GM19351 (cell line): ENCODE data around the gene GOLT1A.

Experiments
- ATAC-seq: cut with Tn5 transposase; IDR thresholded peaks from one replicate; pipeline ENCODE4 v1.9.1; 2021; ENCODE audit warnings: mild to moderate bottlenecking, moderate library complexity; ENCODE audit not compliant: unreplicated experiment

GOLT1A gene, protein sequence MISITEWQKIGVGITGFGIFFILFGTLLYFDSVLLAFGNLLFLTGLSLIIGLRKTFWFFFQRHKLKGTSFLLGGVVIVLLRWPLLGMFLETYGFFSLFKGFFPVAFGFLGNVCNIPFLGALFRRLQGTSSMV

DNA sequence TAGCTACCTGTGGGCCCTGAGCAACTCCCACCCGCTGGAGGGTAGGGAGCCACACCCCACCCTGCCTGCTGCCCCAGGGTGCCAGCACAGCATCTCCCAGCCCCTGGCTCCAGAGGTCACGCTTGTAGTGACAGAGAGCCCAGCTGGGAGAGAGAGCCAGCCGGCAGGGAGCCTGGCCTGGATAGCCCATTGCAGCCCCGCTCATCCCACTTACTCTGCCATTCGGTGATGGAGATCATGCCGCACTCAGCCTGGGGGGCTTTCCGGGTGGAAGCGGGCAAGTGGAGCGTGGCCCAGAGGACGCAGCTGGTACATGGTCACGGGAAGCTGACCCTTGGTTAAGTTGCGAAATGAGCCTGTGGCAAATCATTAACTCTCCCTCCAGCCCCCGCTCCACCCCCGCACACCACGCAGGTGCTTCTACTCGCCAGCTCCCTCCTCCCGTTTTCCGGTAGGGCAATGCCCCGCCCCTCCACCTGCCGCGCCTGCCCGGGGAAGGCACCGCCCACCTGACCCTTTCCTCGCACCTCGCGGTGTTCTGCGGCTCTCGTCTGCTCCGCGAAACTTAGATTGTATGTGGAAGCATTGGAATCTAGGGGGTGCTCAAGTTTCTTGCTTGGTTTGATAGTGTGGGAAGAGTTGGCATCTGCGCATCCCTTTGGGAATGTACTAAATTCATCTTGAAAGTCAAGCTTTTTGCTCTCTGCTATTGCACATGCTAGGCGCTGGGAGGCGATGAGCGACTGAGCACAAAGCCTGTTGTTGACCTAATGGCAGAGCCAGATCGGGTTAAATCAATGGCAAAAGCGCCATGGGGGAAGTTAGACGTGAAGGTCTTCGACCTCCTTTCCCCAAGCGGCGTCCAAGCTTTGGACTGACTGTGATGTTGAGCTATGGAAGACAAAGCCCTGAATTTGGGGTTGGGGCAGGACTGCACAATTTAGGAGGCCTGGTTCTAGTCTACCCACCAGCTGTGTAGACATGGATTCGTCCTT, at the start of gene GOLT1A:
Gene GOLT1A (minus strand): TSS at position 321 of the 995 bp plus-strand sequence. CDS start 82 bp downstream, at position 239.
- ATAC-seq: no peak

DNA sequence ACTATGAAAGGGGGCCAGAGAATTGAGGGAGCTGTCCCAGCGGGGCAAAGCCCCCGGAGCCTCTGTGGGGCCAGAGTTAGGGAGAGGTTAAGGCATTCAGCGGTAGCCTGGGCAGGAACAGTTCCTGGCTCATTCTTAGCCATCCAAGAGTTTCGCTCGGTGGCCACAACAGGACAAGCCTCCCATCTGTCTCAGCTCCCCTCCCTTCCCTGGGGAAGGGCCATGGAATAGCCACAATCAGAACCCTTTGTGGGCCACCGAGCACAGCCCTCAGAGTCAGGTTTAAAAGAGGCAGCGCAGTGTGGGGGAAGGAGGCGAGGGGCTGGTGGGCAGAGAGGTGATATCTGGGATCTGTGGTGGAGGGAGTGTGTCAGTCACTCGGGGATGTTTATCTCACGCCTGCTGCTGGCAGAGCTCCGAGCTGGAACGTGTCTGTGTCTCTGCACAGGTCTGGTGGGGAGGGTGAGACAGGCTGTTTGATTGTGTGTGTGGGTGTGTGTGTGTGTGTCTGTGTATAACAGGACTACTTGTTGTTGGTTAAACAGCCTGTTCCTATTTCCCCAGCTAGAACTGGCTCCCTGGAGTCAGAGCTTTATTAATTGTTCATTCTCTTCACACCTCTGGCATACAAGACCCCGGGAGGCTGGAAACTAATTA, 49.6 kb upstream of the GOLT1A start:
- ATAC-seq: no peak

DNA sequence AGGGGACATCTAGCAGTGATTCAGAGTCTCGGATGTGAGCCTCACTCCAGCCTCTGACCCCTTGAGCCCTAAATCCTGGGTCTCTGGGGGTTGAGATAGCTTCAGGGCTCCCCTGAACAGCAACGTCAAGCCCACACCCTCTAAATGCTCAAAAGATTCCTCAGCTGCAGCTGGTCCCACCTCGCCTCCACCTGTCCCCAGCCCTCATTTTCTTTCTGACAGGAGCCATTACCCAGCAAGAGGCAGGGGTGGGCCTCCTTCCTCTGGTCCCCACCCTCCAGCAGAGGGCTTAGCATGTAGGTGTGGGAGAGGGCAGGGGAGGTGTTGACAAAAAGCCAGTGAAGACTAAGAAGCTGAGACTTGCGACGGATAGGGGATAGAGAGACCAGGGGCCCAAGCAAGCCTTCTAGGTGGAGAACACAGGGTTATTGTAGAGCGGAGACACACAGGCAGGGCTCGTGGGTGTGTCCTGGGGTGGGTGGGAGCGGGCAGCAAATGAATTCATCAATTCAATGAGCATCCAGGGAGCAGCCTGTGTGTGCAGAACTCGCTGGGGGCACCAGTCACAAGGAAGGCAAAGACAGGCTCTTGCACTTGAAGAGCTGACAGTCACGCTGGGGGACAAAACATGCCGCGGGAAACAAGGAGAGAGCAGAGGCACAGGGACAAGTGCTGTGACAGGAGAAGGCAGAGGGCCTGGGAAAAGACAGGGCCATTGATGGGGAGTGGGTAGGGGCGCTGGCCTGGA, 48.9 kb upstream of the GOLT1A start:
- ATAC-seq: no peak

DNA sequence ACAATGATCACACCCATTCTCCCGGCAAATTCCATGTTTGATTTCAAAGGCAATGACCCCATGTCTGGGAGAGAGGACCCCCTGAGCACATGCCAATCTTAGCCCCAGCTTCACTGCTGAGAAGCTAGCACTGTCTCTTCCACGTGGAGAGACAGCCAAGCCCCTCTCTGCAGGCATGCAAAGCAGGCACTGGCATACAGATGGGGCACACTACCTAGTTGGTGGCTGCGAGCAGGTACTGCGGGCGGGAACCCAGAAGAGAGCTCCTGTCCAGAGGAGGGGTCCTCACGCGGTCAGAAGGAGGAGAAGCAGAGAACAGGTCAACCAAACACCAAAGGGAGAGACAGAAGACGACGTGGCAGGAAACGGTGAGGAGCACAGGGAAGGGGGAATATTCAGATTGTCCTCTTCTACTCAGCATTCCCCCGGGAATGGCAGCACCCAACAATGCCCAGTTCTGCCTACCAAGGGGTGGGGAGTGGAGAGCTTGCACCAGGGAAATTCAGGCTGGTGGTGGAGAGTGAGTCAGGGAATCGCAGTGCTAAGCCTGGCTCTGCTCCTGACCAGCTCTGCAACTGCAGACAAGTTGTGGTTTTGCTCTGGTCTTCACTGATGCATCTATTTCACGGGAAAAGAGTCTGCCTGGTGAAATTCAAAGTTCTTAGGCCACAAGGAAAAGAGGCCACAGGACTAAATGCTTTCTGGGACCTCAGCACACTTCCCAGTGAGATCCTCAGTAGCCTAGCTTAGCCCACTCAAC, 48.1 kb upstream of the GOLT1A start:
- no peak for ATAC-seq

DNA sequence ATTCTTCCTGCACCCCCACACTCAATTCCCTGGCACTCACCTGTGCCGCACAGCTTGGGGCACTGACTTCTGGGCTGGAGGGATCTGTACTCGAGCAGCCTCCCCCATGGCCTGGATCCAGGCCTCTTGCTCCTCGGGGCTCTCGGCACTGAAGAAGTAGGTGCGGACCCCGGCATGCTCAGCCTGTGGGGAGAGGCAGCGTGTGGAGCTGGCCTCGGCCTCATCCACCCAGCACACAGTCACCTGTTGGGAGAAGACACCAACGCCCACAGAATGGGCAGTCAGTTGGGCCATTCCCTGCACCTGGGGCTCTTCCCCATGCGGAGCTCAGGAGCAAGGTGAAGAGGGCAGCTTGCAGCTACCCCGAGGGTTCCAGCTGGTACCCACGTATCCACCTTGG, 47.5 kb upstream of the GOLT1A start:
- ATAC-seq: no peak

DNA sequence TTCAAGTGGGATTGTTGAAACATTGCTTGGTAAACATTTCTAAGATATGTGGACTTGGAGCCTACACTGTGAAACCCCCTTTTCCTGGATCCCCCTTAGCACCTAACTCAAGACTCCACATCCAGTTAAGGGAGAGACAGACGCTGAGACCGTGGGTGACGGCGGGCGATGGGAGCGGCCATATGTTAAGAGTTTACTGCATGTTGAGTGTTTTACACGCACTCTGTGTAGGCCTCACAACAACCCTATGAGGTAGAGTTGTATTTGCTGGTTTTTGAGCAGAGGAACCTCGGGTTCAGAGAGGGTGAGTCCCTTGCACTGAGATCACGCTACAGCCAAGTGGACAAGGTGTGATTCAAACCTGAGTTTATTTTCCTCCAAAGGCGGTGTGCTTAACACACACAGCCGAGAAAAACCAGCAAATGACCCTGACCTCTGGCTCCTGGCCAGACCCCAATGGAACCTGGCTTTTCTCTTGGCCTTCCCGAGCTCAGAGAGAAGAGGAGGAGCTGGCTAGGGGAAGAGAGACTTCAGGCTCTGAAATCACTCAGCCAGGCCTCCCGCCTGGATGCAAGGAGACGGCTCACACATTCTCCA, 46.9 kb upstream of the GOLT1A start:
- no peak for ATAC-seq

DNA sequence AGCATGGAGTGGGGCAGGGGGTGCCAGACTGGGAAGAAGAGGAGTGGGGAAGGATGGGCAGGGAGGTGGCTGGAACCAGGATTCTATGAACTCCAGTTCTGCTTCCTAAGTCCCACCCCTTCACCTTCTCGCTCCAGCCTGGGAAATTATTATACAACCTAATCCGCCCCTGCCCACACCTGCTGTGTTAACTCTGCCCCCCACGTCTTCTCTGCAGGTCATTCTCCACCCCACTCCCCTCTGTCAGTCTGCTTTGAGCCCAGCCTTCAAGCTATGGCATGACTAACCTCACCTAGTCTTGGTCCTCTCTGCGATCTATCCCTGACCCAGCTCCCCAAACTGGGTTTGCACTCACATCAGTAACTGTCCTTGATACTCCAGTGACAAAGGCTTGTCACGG, 46.0 kb upstream of the GOLT1A start:
- ATAC-seq: no peak

DNA sequence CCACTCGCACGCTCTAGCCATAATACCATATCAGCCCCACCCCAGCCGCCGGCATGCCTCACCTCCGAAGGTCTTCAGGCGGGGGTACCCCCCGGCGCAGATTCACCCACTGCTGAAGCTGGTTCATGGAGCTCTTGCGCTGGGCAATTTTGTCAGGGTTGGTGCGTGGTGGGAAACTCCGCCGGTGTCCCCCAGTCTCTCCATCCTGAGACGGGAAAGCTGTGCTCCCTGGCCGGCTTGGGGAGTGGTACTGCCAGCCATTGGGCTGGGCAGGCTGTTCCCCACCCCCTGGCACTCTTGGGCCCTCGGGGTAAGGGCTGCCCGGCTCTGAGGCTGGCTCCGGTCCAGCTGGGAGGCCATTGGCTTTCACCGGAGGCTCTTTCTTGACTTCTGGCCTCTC, 45.4 kb upstream of the GOLT1A start:
- ATAC-seq: no peak

DNA sequence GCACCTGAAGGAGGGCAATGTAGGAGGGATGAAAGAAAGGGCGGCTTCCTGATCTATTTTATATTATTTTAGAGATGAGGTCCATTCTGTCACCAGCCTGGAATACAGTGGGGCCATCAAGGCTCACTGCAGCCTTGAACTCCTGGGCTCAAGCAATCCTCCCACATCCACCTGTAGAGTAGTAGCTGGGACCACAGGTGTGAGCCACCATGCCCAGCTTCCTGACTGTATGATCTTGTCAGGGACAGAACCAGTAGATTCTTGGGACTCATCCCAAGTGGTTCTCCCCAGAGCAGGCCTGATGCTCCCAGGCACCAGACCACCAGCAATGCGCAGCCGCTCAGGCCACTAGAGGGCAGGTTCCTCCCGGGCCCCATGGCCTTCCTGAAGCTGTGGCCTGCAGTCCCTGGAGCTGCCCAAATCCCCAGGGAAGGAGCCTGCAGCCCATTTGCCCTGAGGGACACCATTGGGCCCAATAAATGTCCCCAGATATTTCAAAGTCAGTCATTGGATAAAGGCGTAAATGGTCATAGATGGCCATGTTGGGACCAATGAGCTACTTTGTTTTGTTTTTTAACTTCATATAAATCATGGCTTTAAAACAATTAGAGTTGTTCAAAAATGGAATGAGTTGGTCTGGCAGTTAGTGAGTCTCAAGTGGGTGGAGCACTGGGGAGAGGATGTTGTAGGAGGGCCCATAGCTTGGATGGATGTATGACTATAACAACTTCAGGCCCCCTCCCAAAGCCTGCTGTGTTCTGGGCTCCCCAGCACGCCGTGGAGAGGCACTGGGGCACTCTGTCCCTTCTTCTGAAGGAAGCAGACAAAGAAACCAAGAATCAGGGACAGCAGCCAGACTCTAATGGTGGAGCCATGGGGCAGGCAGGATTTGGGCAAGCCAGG, 44.7 kb upstream of the GOLT1A start:
- ATAC-seq: no peak

DNA sequence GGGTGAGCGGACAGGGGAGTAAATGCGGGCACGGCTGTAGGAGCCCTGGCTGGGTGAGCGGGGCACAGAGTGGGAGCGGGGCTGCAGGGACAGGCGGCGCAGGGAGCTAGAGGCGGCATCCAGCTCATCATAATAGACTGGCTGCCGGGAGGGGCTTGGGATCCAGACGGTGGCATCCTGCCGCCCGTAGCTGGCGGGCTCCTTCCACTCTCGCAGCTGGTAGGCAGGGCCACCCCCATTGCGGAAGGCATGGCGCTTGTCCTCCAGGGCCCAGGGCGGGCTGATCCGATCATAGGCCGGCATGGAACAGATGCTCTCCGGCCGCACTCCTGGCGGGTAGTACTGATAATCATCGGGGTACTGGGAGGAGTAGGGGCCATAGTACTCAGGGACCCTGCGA, 43.7 kb upstream of the GOLT1A start:
- ATAC-seq: no peak

DNA sequence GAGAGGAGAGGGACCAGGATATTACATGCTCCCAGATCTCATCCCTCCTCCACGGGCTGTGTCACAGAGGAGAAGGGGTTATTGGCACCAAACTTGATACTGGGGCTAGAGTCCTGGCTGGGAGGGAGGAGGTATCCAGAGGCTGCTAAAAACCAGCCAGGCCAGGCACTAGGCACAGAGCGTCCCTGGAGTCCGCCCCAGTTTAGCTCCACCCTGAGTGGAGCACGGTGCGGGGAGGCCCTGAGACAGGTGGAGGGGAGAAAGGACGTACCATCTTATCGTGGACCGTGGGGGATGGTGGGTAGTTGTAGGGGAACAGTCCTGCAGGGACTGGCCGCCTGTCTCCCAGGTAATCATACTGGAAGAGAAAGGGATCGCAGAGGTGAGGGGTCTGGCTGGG, 42.7 kb upstream of the GOLT1A start:
- ATAC-seq: no peak

DNA sequence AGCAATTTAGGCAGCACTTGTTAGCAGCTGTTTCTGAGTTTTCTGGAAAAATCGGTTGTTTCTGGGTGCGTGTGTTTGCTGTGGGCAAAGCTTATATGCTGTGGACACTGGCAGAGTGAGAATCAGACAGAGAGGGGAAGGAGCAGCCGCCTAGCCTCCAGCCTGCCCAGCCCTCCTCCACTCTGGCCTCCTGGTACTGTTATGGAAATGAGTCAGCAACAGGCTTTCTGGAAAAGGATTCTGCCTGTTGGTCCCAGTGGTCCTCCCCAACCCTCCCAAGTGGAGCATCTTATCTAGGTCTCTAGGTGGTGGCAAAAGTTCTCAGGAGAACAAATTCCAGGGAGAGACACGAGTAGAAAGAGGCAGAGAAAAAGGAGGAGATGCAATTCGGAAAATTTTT, 42.2 kb upstream of the GOLT1A start:
- no peak for ATAC-seq

DNA sequence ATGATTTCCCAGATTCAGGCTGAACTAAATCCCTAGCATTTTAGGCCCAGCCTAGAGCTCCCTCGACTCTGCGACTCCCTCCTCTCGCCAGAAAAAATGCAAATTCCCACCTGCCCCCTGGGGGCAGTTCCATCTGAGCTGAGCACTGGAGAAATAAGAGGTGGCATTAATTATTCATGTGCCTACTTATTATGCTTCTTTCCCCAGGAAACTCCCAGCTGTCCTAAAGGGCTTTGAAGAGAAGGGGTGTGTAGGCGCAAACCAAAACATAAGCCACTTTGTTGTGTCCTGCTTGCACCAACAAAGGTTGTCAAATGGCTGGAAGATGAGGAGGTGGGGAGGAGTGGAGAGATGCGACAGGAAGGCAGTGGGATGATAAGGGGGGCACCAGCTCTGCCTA, 41.4 kb upstream of the GOLT1A start:
- no peak for ATAC-seq

DNA sequence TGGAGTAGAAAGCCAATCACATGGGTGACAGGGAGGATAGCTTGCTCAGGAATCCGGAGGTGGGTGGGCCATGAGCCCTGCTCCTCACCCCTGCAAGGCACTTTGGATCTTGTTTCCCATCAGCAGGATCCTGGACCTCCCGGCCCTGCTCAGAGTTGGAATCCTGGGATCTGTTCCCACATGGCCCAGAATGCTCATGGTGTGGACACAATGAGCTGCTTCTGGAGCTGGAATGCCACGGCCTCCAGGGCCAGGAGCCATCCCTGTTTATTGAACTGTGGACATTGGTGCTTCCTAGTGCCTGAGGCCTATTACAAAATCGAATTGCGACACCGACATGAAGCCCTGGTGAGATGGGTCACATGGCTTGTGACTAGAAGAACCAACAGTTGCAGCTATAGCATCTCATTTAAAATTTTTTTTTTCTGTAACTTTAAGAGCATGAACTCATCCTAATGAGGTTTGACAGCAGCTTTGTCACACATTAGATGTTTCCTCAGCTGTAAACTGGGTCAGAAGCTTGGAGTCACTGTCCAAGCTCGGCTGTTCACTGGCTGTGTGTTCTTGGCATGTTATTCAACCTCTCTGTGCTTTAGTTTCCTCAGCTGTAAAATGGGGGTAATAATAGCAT, 40.4 kb upstream of the GOLT1A start:
- no peak for ATAC-seq

DNA sequence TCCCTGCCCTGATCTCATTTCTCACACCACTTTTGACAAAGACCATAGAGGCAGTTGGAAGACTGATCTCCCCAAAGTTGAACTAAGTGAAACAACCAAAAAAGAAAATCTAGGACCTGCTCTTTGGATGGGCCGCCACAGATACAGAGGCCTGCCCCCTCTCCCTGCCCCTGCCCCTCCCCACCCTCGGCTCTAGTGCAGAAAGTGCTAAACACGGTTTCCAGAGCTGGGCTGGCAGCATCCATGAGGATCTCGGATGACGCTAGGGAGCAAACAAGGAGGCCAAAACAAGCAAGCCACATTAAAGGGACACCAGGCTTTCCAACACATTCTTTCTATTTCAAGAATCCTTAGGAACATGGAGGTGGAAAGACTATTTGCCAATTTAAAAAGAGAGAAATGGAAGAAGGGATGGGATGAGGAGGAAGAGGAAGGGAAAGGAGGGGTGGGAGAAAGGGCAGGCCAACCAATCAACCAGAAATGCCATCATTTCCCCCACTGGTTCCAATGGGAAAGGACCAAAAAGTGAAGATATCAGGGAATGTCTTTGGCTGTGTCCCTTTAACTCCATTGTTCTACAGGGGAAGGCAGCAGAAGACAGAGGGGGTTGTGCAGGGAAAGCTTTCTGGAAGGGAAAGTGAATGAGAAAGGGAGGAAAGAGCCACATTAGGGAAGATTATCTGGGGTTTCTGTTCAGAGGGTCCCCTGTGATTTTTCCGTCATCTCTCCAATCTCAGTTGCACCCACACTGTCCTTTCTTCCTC, 38.3 kb upstream of the GOLT1A start:
- ATAC-seq: no peak

DNA sequence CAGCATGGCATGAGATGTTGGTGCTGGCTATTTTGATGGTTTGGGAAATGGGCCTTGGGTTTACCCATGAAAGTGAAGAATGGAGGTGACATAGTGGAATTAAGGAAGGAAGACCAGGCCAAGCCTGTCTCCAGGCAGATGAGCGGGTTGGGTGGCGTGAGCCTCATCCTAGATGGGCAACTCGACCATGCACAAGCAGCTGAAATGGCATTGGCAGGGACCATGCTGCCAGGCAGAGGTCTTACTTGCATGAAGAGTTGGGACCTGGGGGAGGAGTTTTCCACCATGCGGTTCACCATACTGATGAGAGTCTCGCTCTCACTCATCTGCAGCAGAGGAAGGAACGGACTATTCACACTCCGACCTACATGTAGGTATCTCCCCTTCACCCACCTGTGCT, 37.5 kb upstream of the GOLT1A start:
- ATAC-seq: no peak

DNA sequence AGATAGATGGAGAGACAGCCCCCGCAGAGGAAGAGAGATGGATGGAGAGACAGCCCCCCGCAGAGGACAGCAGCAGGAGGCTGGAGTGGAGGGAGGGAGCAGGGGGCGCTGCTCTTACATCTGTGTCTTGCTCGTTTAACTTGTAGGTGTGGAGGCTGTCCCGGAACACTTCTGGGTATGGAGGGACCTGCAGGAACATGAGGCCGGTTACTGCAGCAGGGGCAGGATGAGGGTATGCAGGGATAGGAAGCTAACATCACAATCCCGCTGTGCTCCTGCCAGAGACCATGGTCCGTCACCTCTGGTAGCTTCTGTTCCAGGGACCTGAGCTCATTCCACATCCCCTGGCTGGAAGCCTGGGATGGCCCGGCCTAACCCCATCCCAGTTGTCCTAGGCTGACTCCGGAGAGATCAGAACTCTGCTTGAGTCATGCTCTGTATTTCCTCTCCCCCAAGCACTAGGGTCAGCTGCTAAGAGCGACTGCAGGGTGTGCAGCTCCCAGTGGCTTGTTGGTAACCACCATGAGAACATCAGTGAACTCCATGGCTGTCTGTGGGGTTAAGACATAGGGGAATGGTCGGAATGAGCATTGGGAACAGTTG, 36.7 kb upstream of the GOLT1A start:
- ATAC-seq: no peak
